HG02884 (cell line): ENCODE data around the gene STAT2.
"Not testable (repeated sequence)": the region's sequence is repeated elsewhere in the genome, so short reads cannot be mapped to it uniquely, and the experiment has no call there.

Source experiments
- ATAC-seq: cut with Tn5 transposase; IDR thresholded peaks from one replicate; pipeline ENCODE4 v1.9.1; 2021; ENCODE audit warnings: mild to moderate bottlenecking, moderate library complexity; ENCODE audit not compliant: unreplicated experiment

Gene STAT2

DNA sequence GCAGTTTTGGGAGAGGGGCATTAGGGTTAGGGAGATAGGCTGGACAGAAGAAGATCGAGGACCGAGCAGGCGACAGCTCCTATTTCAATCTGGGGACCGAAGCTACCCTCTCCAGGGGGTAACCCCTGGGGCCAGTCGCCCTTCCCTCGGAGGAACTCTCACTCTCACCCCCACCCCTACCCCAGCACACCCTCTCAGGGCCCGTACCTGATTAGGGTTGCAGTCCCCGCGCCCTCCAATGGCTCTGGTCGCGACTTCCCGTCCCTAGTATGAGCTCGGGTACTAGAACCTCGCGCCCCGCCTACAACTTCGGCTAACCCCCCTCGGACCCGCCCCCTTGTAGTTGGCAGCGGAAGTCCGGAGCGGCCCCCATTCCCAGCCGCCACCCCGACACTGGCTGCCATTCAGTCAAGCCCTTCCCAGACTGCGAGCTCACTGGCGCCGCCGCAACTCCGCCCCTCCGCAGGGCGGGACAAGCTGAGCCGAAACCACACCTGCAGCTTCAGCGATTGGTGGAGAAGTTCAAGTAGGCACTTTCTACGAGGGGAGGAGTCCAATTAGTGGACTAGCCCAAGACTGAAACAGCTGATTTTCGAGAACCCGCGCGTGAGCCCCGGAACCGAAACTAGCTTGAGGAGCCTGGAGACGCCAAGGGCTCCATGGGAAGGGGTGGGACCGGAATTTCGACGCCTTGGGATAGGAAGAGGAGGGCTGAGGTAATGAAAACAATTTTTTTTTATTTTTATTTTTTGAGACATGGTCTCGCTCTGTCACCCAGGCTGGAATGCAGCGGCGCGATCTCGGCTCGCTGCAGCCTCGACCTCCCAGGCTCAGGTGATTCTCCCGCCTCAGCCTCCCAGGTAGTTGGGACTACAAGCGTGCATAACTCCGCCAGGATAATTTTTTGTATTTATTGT lies at the start of gene STAT2:
STAT2 (minus strand) TSS at position 257 of the 917 bp plus-strand sequence. CDS start 3,536 bp downstream, outside the sequence.
- peak; percentile 93 for ATAC-seq

DNA sequence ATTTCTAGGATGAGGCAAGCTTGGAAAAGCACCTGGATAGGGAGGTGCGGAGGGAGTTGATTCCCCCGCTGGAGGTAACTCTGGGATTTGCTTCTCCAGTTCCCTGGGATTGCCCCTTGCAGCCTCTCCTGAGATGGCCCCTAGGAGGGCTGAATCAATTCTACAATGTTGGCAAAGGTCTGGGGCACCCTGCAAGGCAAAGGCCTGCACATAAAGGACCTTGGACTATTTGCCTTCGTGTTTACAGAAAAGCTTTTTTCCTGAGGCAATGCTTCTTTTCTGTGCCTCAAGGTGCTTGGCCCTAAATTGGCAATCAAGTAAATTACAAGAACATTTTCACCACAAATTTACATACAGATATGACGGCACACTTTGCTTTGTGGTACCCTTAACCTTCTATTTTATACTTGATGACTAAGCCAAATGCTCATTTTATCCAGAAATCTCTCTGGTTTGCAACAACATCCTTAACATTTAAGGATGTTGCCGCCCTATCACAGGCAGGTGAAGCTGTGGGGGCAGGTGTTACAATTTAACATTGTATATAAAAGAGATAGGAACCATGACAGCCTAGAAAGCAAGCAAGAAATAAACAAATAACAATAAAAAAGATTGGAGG lies 49.0 kb upstream of the STAT2 start:
- no peak for ATAC-seq

GRCh38 chr12:56404227-56404626 lies 44.3 kb upstream of the STAT2 start:
- not testable (repeated sequence) for ATAC-seq

- not testable (repeated sequence) for ATAC-seq
These were observed 41.7 kb upstream of the STAT2 start for GRCh38 chr12:56401612-56402011.

DNA sequence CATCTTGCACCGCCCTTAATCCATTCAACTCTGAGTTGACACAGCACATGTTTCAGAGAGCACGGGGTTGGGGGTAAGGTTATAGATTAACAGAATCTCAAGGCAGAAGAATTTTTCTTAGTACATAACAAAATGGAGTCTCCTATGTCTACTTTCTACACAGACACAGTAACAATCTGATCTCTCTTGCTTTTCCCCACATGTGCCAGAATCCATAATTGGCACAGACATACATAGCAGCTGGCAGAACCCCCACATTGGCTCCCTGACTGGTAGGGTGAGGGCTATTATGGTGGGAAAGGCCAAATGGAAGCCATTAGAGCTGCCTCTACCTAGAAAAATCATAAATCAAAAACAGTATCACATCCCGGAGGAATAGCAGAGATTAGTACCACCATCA lies 41.2 kb upstream of the STAT2 start:
- not testable (repeated sequence) for ATAC-seq

DNA sequence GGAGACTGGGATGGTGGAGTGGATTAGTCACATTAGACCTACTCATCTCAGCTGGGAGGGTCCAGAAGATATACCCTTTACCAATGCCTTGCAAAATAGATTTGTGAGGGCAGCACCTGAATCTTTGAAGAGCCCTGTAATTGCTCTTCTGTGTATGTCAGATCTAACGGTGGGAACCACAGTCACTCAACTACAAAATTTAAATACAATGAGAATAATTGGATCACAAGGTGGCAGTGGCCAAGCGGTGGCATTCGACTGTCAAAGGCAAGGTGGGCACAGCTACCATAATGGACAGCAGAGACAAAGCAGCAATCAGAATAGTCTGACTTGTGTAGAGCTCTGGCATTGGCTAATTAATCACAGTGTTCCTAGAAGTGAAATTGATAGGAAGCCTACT lies 39.6 kb upstream of the STAT2 start:
- not testable (repeated sequence) for ATAC-seq

GRCh38 chr12:56398324-56398723 lies 38.4 kb upstream of the STAT2 start:
- no peak for ATAC-seq

DNA sequence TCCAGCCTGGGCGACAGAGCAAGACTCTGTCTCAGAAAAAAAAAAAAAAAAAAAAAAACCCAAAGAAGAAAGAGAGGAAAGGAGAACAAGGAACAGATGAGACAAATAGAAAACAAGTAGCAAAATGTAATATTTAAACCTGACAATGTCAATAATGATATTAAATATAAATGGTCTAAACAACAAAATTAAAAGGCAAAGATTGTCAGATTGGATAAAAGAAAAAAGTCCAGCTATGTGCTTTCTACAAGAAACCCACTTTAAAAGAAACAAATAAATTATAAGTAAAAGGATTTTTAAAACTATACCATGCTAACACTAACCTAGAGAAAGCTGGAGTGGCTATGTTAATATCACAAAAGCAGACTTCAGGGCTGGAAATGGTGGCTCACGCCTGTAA lies 32.4 kb upstream of the STAT2 start:
- no peak for ATAC-seq

- no peak for ATAC-seq
These were observed 31.8 kb upstream of the STAT2 start for GRCh38 chr12:56391721-56392120.

GRCh38 chr12:56389412-56389811 lies 29.5 kb upstream of the STAT2 start:
- no peak for ATAC-seq

DNA sequence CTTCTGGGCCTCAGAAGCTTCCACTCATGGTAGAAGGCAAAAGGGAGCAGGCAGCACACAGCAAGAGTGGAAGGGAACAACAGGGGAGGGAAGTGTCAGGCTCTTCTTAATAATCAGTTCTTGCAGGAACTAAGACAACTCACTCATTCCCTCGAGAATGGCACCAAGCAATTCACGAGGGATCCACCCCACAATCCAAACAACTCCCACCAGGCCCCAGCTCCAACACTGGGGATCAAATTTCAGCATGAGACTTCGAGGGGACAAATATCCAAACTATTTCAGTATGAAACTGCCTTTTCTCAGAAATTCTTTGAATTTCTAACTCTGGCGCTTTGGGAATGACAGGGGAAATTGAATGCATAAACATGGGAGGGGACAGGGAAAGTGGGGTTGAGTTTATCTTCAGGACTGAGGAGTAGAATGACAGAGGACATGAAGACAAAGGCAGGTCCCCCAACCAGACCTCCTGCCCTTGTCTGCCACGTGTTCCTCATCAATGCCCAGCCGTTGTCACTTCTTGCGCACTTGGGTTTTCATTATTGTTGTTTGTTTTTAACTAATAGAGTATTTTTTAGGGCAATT lies 27.3 kb upstream of the STAT2 start:
- no peak for ATAC-seq

DNA sequence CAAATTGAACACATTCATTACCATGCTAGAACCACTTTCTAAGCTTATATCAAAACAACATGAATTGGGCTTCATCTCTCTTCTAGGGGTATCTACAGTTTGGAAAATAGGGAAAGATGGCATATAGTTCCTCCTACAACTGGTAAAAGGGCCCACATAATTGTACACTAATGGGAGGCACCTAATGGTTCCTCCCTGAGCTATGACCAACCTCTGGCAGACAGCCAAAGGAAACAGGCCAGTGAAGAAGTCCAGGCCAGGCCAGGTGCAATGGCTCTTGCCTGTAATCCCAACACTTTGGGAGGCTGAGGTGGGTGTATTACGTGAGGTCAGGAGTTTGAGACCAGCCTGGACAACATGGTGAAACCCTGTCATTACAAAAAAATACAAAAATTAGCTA lies 26.0 kb upstream of the STAT2 start:
- no peak for ATAC-seq

DNA sequence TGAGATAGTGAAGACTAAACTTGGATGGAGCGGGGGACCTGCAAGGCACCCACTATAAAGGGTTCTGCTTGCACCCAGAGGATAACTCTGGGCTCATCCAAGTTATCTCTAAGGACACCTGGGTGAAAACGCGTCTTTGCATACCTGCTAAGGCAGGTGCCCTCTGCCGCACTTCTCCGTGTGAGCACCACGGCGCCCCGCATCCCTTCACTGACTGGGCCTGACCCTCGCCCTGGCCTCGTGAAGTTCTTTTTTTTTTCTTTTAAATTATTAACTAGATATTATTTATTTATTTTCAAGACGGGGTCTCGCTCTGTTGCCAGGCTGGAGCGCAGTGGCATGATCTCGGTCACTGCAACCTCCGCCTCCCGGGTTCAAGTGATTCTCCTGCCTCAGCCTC lies 22.7 kb upstream of the STAT2 start:
- no peak for ATAC-seq

- ATAC-seq = no peak
These were observed 18.0 kb upstream of the STAT2 start for GRCh38 chr12:56377989-56378316.

DNA sequence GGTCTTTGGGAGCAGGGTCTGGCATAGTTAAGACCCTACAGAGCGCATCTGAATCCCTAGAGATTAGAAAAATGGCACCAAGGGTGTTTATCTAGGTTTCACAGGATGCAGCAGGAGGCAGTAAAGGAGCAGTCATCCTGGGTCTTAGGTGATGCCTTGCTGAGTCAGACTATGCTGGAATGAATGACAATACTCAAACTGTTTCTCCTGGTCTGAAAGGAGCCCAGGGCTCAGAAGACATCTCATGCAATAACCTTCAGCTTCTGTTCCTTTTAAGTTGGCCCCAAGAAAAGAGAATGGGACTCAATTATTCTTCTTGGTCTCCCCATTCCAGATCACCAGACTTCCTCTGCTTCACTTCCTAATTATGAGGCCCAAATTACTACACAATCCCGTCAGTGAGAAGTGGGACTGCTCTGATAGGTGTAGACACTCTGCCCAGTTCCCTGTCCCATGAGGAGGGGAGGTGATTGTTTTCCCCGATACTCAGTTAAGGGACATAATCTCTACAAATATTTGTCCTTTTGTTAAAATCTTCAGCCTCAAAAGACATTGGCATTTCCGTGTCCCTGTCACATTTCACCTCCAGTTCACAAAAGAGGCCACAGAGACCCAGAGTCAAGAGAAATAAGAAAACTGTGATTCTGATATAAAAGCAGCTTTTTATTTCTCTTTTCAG lies 17.5 kb upstream of the STAT2 start:
- no peak for ATAC-seq

DNA sequence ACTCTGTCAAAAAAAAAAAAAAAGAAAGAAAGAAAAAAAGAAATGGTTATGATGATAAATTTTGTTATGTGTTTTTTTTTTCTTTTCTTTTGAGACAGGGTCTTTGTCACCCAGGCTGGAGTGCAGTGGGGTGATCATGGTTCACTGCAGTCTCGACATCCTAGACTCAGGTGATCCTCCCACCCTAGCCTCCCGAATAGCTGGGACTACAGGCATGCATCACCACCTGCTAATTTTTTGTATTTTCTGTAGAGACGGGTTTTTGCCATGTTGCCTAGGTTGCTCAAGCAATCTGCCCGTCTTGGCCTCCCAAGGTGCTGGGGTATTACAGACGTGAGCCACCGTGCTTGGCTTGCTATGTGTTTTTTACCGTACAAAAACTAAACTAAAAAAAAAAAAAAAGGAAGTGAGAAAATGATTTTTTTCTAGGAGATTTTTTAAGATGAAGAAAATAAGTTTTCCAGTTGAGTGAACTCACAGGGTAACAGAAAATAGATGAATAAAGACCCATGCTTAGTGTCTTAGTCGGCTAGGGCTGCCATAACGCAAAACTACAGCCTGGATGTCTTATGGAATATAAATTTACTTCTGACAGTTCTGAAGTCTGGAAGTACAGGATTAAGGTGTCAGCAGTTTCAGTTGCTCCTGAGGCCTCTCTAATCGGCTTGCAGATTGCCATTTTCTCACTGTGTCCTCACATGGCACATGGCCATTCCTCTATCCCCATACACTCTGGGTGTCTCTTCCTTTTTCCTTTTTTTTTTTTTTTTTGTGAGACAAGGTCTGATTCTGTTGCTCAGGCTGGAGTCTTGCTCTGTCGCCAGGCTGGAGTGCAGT lies 15.9 kb upstream of the STAT2 start:
- ATAC-seq = peak; percentile 64

- ATAC-seq = no peak
These were observed 15.1 kb upstream of the STAT2 start for GRCh38 chr12:56374726-56375597.

- ATAC-seq = no peak
These were observed 13.6 kb upstream of the STAT2 start for GRCh38 chr12:56373515-56373914.

DNA sequence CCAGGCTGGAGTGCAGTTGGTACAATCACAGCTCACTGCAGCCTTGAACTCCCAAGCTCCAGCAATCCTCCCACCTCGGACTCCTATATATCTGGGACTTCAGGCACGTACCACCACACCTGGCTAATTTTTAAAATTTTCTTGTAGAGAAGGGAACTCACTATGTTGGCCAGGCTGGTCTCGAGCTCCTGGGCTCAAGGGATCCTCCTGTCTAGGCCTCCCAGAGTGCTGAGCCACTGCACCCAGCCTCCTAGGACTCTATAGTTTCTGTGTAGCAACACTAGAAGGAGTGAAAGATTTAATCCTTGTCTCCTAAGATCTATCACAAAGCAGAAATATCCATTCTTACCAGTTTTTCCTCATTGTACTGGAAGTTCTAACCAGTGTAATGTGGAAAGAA lies 7.0 kb upstream of the STAT2 start:
- ATAC-seq = no peak
